ENCODE data around the gene BIN1.
A peak's percentile ranks its signal among the peaks of the same experiment; 100 is the strongest.

BIN1 gene

GRCh38 chr2:127024769-127025358, 82.1 kb downstream of the BIN1 start:
- DNase-seq (ENCODE audit: low read depth, low spot score) = peak; percentile 86

GRCh38 chr2:127023504-127023903, 83.5 kb downstream of the BIN1 start:
- no peak for DNase-seq (ENCODE audit: low read depth, low spot score)

GRCh38 chr2:127022817-127023216, 84.1 kb downstream of the BIN1 start:
- DNase-seq (ENCODE audit: low read depth, low spot score) = no peak

GRCh38 chr2:127020536-127020935, 86.4 kb downstream of the BIN1 start:
- DNase-seq (ENCODE audit: low read depth, low spot score) = no peak

GRCh38 chr2:127017548-127017947, 89.4 kb downstream of the BIN1 start:
- DNase-seq (ENCODE audit: low read depth, low spot score) = no peak

- DNase-seq (ENCODE audit: low read depth, low spot score) = no peak
Measured at GRCh38 chr2:127016329-127016728, 90.6 kb downstream of the BIN1 start.

GRCh38 chr2:127015106-127015910, 91.6 kb downstream of the BIN1 start:
- DNase-seq (ENCODE audit: low read depth, low spot score) = no peak

- DNase-seq (ENCODE audit: low read depth, low spot score) = no peak
Measured at GRCh38 chr2:127014630-127015029, 92.3 kb downstream of the BIN1 start.

GRCh38 chr2:127014224-127014623, 92.7 kb downstream of the BIN1 start:
- DNase-seq (ENCODE audit: low read depth, low spot score) = peak; percentile 47

GRCh38 chr2:127012868-127013267, 94.1 kb downstream of the BIN1 start:
- no peak for DNase-seq (ENCODE audit: low read depth, low spot score)

GRCh38 chr2:127012215-127012614, 94.7 kb downstream of the BIN1 start:
- no peak for DNase-seq (ENCODE audit: low read depth, low spot score)

GRCh38 chr2:127011796-127012195, 95.2 kb downstream of the BIN1 start:
- DNase-seq (ENCODE audit: low read depth, low spot score) = no peak

- no peak for DNase-seq (ENCODE audit: low read depth, low spot score)
Measured at GRCh38 chr2:127011231-127011661, 95.7 kb downstream of the BIN1 start.

GRCh38 chr2:127008265-127009015, 98.5 kb downstream of the BIN1 start:
- DNase-seq (ENCODE audit: low read depth, low spot score) = no peak

GRCh38 chr2:127007652-127008051, 99.3 kb downstream of the BIN1 start:
- no peak for DNase-seq (ENCODE audit: low read depth, low spot score)

GRCh38 chr2:127006962-127007361, 100.0 kb downstream of the BIN1 start:
- DNase-seq (ENCODE audit: low read depth, low spot score) = no peak

GRCh38 chr2:127004893-127005600, 101.9 kb downstream of the BIN1 start:
- no peak for DNase-seq (ENCODE audit: low read depth, low spot score)

GRCh38 chr2:127003070-127003800, 103.7 kb downstream of the BIN1 start:
- peak; percentile 15 for DNase-seq (ENCODE audit: low read depth, low spot score)

GRCh38 chr2:127001751-127002150, 105.2 kb downstream of the BIN1 start:
- no peak for DNase-seq (ENCODE audit: low read depth, low spot score)

- no peak for DNase-seq (ENCODE audit: low read depth, low spot score)
Measured at GRCh38 chr2:127000937-127001336, 106.0 kb downstream of the BIN1 start.

GRCh38 chr2:127000194-127000593, 106.8 kb downstream of the BIN1 start:
- no peak for DNase-seq (ENCODE audit: low read depth, low spot score)
